RWPE2 (cell line): ENCODE results near the gene PBX2.

Experiments
- ATAC-seq: fragments of 200-7000 bp; cut with Tn5 transposase; 3 replicates; pipeline ENCODE4 v1.9.1; 2021; ENCODE audit warnings: low read depth
- DNase-seq: peaks from one replicate; pipeline ENCODE4 v3.0.0-alpha.2; 2020; ENCODE audit warnings: low spot score
- H3K27ac ChIP-seq: fragments of 450-650 bp; 2 replicates; pipeline ENCODE4 v1.5.1; 2017; ENCODE audit warnings: mild to moderate bottlenecking; ENCODE audit not compliant: poor library complexity, severe bottlenecking
- H3K27me3 ChIP-seq: fragments of 250-450 bp; sonication (Bioruptor Pico); 2 replicates; pipeline ENCODE4 v1.5.1; 2021; ENCODE audit warnings: mild to moderate bottlenecking, moderate library complexity; ENCODE audit not compliant: insufficient read depth, poor library complexity, severe bottlenecking
- H3K36me3 ChIP-seq: fragments of 250-450 bp; sonication (Bioruptor Pico); 2 replicates; pipeline ENCODE4 v1.5.1; 2020; ENCODE audit warnings: low read depth, mild to moderate bottlenecking, moderate library complexity
- H3K4me1 ChIP-seq: fragments of 250-450 bp; sonication (Bioruptor Pico); 2 replicates; pipeline ENCODE4 v1.5.1; 2021; ENCODE audit warnings: mild to moderate bottlenecking, moderate library complexity; ENCODE audit not compliant: insufficient read depth, poor library complexity, severe bottlenecking
- H3K4me3 ChIP-seq: fragments of 250-450 bp; sonication (Bioruptor Pico); 2 replicates; pipeline ENCODE4 v1.5.1; 2021; ENCODE audit warnings: mild to moderate bottlenecking, moderate library complexity; ENCODE audit not compliant: severe bottlenecking
- H3K9me3 ChIP-seq: fragments of 250-450 bp; sonication (Bioruptor Pico); 2 replicates; pipeline ENCODE4 v1.5.1; 2021; ENCODE audit warnings: mild to moderate bottlenecking, moderate library complexity; ENCODE audit not compliant: severe bottlenecking
- TF ChIP-seq, protein P1 (sequence below): fragments of 450-650 bp; IDR thresholded peaks from one replicate; pipeline ENCODE4 v1.5.1; 2017; ENCODE audit warnings: mild to moderate bottlenecking, moderate library complexity; ENCODE audit not compliant: poor library complexity, severe bottlenecking

The PBX2 gene

DNA sequence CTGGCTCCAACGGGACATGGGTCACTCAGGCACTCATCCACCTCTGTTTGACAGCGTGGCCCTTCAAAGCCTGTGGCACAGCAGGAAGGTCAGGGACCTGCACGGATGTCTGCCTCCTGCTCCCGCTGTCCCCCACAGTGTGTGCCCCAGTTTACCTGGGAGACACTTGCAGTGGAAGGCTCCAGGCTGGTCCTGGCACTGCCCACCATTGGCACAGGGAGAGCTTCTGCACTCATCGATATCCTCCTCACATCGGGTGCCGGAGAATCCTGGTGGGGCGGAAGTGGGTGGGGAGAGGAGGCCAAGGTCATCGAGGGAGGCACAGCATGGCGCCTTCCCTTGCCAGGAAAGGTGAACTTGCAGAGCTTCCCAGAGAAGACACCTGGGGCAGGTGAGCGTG is 27.0 kb upstream of the PBX2 start:
- no peaks in the 10 kb centered on the region for H3K36me3 ChIP-seq
- no peak for ATAC-seq
- TF ChIP-seq, protein P1, sequence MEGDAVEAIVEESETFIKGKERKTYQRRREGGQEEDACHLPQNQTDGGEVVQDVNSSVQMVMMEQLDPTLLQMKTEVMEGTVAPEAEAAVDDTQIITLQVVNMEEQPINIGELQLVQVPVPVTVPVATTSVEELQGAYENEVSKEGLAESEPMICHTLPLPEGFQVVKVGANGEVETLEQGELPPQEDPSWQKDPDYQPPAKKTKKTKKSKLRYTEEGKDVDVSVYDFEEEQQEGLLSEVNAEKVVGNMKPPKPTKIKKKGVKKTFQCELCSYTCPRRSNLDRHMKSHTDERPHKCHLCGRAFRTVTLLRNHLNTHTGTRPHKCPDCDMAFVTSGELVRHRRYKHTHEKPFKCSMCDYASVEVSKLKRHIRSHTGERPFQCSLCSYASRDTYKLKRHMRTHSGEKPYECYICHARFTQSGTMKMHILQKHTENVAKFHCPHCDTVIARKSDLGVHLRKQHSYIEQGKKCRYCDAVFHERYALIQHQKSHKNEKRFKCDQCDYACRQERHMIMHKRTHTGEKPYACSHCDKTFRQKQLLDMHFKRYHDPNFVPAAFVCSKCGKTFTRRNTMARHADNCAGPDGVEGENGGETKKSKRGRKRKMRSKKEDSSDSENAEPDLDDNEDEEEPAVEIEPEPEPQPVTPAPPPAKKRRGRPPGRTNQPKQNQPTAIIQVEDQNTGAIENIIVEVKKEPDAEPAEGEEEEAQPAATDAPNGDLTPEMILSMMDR, result no peak

DNA sequence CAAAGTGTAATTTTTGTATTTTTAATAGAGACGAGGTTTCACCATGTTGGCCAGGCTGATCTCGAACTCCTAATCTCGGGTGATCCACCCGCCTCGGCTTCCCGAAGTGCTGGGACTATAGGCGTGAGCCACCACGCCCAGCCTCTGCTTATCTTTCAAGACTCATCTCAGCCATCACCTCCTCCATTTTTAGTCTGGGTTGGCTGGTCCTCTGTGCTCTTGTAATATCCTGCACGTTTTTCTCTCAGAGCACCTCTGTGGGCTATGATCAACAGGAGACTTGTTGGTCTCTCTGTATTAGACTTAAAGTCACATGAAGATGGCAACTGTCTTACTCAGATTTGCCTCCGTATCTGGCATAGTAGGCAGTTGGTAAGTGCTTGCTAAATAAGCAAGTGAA is 26.3 kb upstream of the PBX2 start:
- ATAC-seq (no peak), DNase-seq (no peak)
- TF ChIP-seq, protein P1, result no peak
- Histone ChIP-seq H3K36me3 (no peaks in the 10 kb centered on the region), H3K27me3 (no peaks in the 10 kb centered on the region), H3K27ac (no peak overlapping the region), H3K4me3 (no peak overlapping the region), H3K9me3 (no peaks in the 10 kb centered on the region), H3K4me1 (no peaks in the 10 kb centered on the region)

More for the DNA sequence above, 27.0 kb upstream of the PBX2 start:
- H3K4me3 ChIP-seq, result no peak overlapping the region
- no peaks in the 10 kb centered on the region for H3K9me3 ChIP-seq
- no peak overlapping the region for H3K27ac ChIP-seq
- H3K27me3 ChIP-seq, result no peaks in the 10 kb centered on the region
- H3K4me1 ChIP-seq, result no peaks in the 10 kb centered on the region
- no peak for DNase-seq

DNA sequence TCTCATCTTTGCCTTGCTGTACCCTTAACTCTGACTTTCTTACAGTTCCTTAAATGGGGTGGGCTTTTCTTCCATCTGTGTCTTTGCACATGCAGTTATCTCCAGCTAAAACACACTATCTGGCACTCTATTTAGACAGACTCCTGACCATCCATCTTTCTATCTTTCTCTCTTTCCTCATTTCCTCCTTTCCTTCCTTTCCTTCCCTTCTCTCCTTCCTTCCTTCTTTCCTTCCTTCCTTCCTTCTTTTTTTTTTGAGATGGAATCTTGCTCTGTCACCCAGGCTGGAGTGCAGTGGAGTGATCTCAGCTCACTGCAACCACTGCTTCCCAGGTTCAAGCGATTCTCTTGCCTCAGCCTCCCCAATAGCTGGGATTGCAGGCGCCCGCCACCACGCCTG is 25.6 kb upstream of the PBX2 start:
- Histone ChIP-seq H3K9me3 (no peaks in the 10 kb centered on the region), H3K4me3 (no peak overlapping the region), H3K36me3 (no peaks in the 10 kb centered on the region), H3K4me1 (no peaks in the 10 kb centered on the region), H3K27ac (no peak overlapping the region), H3K27me3 (no peaks in the 10 kb centered on the region)
- ATAC-seq, result no peak
- TF ChIP-seq, protein P1, result no peak
- DNase-seq, result no peak

DNA sequence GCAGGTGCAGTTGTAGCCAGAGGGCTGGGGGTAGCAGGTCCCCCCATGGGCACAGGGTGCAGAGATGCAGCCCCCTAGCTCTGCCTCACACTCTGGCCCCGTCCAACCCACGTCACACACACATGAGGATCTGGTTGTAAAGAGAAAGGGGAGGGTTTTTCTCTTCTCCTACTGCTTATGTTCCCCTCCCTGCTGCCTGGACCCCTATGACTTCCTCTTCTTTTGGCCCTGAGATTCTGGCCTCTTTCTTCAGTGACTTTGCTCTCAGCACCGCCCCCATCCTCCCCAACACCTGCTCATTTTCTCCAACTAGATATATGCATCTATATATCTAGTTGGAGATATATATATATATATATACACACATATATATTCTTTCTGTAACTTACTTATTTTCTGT is 24.1 kb upstream of the PBX2 start:
- Histone ChIP-seq H3K4me1 (no peaks in the 10 kb centered on the region), H3K27ac (no peak overlapping the region), H3K27me3 (no peaks in the 10 kb centered on the region), H3K9me3 (no peaks in the 10 kb centered on the region), H3K36me3 (no peaks in the 10 kb centered on the region), H3K4me3 (no peak overlapping the region)
- DNase-seq (no peak), ATAC-seq (no peak)
- TF ChIP-seq, protein P1, result no peak

DNA sequence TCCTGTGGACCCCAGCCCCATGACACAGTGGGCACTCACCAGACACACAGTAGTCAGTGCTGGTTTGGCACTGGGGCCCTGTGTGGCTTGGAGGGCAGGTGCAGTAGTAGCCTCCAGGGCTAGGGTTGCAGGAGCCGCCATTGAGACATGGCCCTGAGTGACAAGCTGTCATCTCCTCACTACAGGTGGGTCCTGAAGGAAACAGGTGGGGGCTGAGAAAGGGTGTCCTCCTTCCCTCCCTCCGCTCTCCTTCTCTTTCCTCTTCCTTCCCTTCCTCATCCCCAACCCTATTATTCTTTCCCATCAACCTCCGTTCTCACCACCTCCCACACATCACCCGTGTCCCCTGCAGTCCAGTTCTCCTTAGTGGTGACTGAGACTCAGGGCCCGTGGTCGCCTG is 23.6 kb upstream of the PBX2 start:
- Histone ChIP-seq H3K36me3 (no peaks in the 10 kb centered on the region), H3K4me1 (no peaks in the 10 kb centered on the region), H3K27me3 (no peaks in the 10 kb centered on the region), H3K4me3 (no peak overlapping the region), H3K27ac (no peak overlapping the region), H3K9me3 (no peaks in the 10 kb centered on the region)
- DNase-seq (no peak), ATAC-seq (no peak)
- TF ChIP-seq, protein P1, result no peak
